HCT116 (cell line): Measurements from ENCODE around the gene ARID5B. TPM values are rescaled to one million over a fixed set of nuclear protein-coding genes. Genes with fewer than 3 reads are reported as not detected.
"Not testable (repeated sequence)": the region's sequence is repeated elsewhere in the genome, so short reads cannot be mapped to it uniquely, and the experiment has no call there.

Source experiments
- ATAC-seq: fragments of 200-7000 bp; cut with Tn5 transposase; 2 replicates; pipeline ENCODE4 v1.9.1; 2020; ENCODE audit warnings: mild to moderate bottlenecking, moderate library complexity
- BruUV-seq: library from RNA; stranded (reverse); fragments of 400-500 nt; replicated peaks from 2 replicates; lab custom pipeline; 2021; lab: Mats Ljungman, UMichigan
- CTCF ChIA-PET: fragments of 300-600 bp; sonication (Branson Sonifier 250); formaldehyde crosslinking; loops from one replicate; lab custom pipeline; 2021; ENCODE audit warnings: antibody characterized with exemption; lab: Charles Lee
- POLR2A ChIA-PET: fragments of 300-600, 350-600 bp; sonication (Branson Sonifier 250); formaldehyde crosslinking; loops from one replicate; lab custom pipeline; 2021; ENCODE audit warnings: antibody characterized with exemption; lab: Charles Lee
- RAD21 ChIA-PET, 2 experiments: fragments of 300-600 bp; sonication (Branson Sonifier 250); formaldehyde crosslinking; loops; one replicate each; lab custom pipeline; 2023; ENCODE audit warnings: low total read pairs in 2 of 2; ENCODE audit not compliant: uncharacterized antibody in 2 of 2, unreplicated experiment in 2 of 2, low non-redundant PET in 1 of 2; lab: Charles Lee
- DNase-seq: peaks from one replicate; pipeline ENCODE4 v3.0.0-alpha.2; 2010; ENCODE audit warnings: low read depth, low spot score
- H2AFZ ChIP-seq: fragments of 200-600 bp; shearing (Covaris generic), sonication (generic); 2 replicates; pipeline ENCODE4 v1.6.1; 2017; ENCODE audit warnings: low read depth, mixed run types, mixed read lengths, antibody characterized with exemption, low read length; ENCODE audit not compliant: poor library complexity, severe bottlenecking
- H3K27ac ChIP-seq: 2 replicates; pipeline ENCODE4 v1.5.1; 2012; ENCODE audit warnings: low read depth, low read length
- H3K27me3 ChIP-seq: fragments of 200-600 bp; sonication (generic); 2 replicates; pipeline ENCODE4 v1.6.1; 2016; ENCODE audit warnings: mixed run types, low read length, mixed read lengths; ENCODE audit not compliant: insufficient read depth
- H3K36me3 ChIP-seq, 2 experiments: fragments of 200-500 bp in 1 of 2; fragments of 200-600 bp in 1 of 2; sonication (Bioruptor generic) in 1 of 2; sonication (generic) in 1 of 2; 2 replicates each; pipeline versions ENCODE4 v1.5.1 to v1.6.1; 2014 to 2016; ENCODE audit warnings: low read length in 2 of 2, inconsistent platforms in 1 of 2, mixed read lengths in 1 of 2, mixed run types in 1 of 2; ENCODE audit not compliant: insufficient read depth in 2 of 2, control insufficient read depth in 1 of 2
- H3K4me1 ChIP-seq, 2 experiments: fragments of 200-600 bp in 1 of 2; sonication (generic) in 1 of 2; 2 replicates each; pipeline versions ENCODE4 v1.5.1 to v1.6.1; 2012 to 2017; ENCODE audit warnings: low read length in 2 of 2, inconsistent platforms in 1 of 2, mild to moderate bottlenecking in 1 of 2, mixed read lengths in 1 of 2, mixed run types in 1 of 2, moderate library complexity in 1 of 2; ENCODE audit not compliant: insufficient read depth in 2 of 2, control insufficient read depth in 1 of 2
- H3K4me2 ChIP-seq: fragments of 200-600 bp; sonication (generic); 2 replicates; pipeline ENCODE4 v1.6.1; 2017; ENCODE audit warnings: mixed run types, low read length, mixed read lengths
- H3K4me3 ChIP-seq, 2 experiments: fragments of 200-600 bp in 1 of 2; sonication (generic) in 1 of 2; replicated peaks in 1 of 2; 2 replicates each; pipeline ENCODE4 v1.5.1; 2011 to 2016; ENCODE audit warnings: low read length in 2 of 2, control low read depth in 1 of 2, low read depth in 1 of 2, mild to moderate bottlenecking in 1 of 2, mixed read lengths in 1 of 2, mixed run types in 1 of 2
- H3K79me2 ChIP-seq: fragments of 200-600 bp; sonication (generic); 2 replicates; pipeline ENCODE4 v1.6.1; 2017; ENCODE audit warnings: mild to moderate bottlenecking, mixed run types, low read length, moderate library complexity, mixed read lengths; ENCODE audit not compliant: insufficient read depth
- H3K9ac ChIP-seq: fragments of 200-600 bp; sonication (generic); 2 replicates; pipeline ENCODE4 v1.6.1; 2016; ENCODE audit warnings: low read length, mixed read lengths
- H3K9me2 ChIP-seq: fragments of 200-600 bp; sonication (generic), shearing (Covaris generic); 2 replicates; pipeline ENCODE4 v1.6.1; 2017; ENCODE audit warnings: mixed run types, mild to moderate bottlenecking, moderate library complexity; ENCODE audit not compliant: insufficient read depth
- H3K9me3 ChIP-seq, 2 experiments: fragments of 200-500 bp in 1 of 2; fragments of 200-600 bp in 1 of 2; sonication (Bioruptor generic) in 1 of 2; sonication (generic) in 1 of 2; 2 replicates each; pipeline ENCODE4 v1.6.1; 2014 to 2017; ENCODE audit warnings: low read length in 2 of 2, mixed read lengths in 2 of 2, inconsistent platforms in 1 of 2, low read depth in 1 of 2, mild to moderate bottlenecking in 1 of 2, mixed run types in 1 of 2, moderate library complexity in 1 of 2; ENCODE audit not compliant: control insufficient read depth in 1 of 2, insufficient read depth in 1 of 2
- H4K20me1 ChIP-seq: fragments of 200-600 bp; sonication (generic), shearing (Covaris generic); 2 replicates; pipeline ENCODE4 v1.6.1; 2017; ENCODE audit warnings: mixed run types, mild to moderate bottlenecking, moderate library complexity; ENCODE audit not compliant: insufficient read depth
- JUND ChIP-seq: IDR thresholded peaks from 2 replicates; pipeline ENCODE4 v1.6.1; 2012
- POLR2A ChIP-seq: IDR thresholded peaks from 2 replicates; pipeline ENCODE4 v1.7.0; 2011; ENCODE audit warnings: borderline replicate concordance; ENCODE audit not compliant: insufficient read depth, insufficient read length; ENCODE audit errors: extremely low read depth
- TCF7L2 ChIP-seq: IDR thresholded peaks from 2 replicates; pipeline ENCODE4 v1.7.0; 2011; ENCODE audit warnings: borderline replicate concordance, inconsistent platforms; ENCODE audit not compliant: insufficient read depth, insufficient read length; ENCODE audit errors: extremely low read depth
- YY1 ChIP-seq: IDR thresholded peaks from 2 replicates; pipeline ENCODE4 v1.6.1; 2011; ENCODE audit warnings: low read length, low read depth, moderate library complexity, mild to moderate bottlenecking; ENCODE audit not compliant: insufficient replicate concordance; ENCODE audit errors: extremely low read depth
- intact Hi-C: fragments of 100-400 bp; cut with micrococcal nuclease; formaldehyde crosslinking; loops from 2 replicates; pipeline ENCODE4 v1.10.0; 2022
- total RNA-seq: library from RNA; stranded (reverse); gene quantifications from one replicate; pipeline ENCODE4 v1.2.1, GENCODE V29; 2021; ENCODE audit not compliant: unreplicated experiment

Gene ARID5B
- total RNA-seq, 1 experiment from 2014 or later = 4.7 TPM

GRCh38 chr10:61866700-61867368 is 34.7 kb upstream of the ARID5B start:
- Histone ChIP-seq H3K27me3 (no peaks in the 10 kb centered on the region), H2AFZ (no peak overlapping the region), H3K4me1 (no peaks in the 10 kb centered on the region), H3K4me3 (no peak overlapping the region), H3K79me2 (no peaks in the 10 kb centered on the region), H3K4me2 (no peak overlapping the region), H3K9me3 (no peaks in the 10 kb centered on the region), H3K9ac (no peak overlapping the region), H3K36me3 (no peaks in the 10 kb centered on the region), H4K20me1 (no peaks in the 10 kb centered on the region), H3K27ac (no peak overlapping the region), H3K9me2 (no peaks in the 10 kb centered on the region)
- RAD21 ChIA-PET = no interaction called here
- TF ChIP-seq YY1 (no peak), TCF7L2 (no peak), POLR2A (no peak), JUND (no peak)
- DNase-seq = no peak
- POLR2A ChIA-PET = interaction anchor here (0.6 kb wide), 1 partner anchor 37 kb away, joined by 5 read pairs; no protein-coding TSS in a partner anchor
- no peak for ATAC-seq
- intact Hi-C loops = no loop called here
- CTCF ChIA-PET = no interaction called here
- BruUV-seq = no TSS peak

GRCh38 chr10:61867374-61867773 is 34.1 kb upstream of the ARID5B start:
- BruUV-seq, H3K9me3 ChIP-seq, ATAC-seq, DNase-seq, RAD21 ChIA-PET, H3K9me2 ChIP-seq, CTCF ChIA-PET, H3K27me3 ChIP-seq, H3K4me2 ChIP-seq, H3K36me3 ChIP-seq, H3K4me1 ChIP-seq, H3K4me3 ChIP-seq, H3K27ac ChIP-seq, intact Hi-C loops, H4K20me1 ChIP-seq, H2AFZ ChIP-seq, H3K9ac ChIP-seq, H3K79me2 ChIP-seq, POLR2A ChIA-PET: not testable (repeated sequence)

GRCh38 chr10:61867817-61868216 is 33.7 kb upstream of the ARID5B start:
- H3K27ac ChIP-seq, intact Hi-C loops, H3K4me3 ChIP-seq, DNase-seq, H3K9me2 ChIP-seq, H3K4me2 ChIP-seq, H4K20me1 ChIP-seq, ATAC-seq, H3K4me1 ChIP-seq, POLR2A ChIA-PET, H3K9ac ChIP-seq, H3K27me3 ChIP-seq, H3K9me3 ChIP-seq, BruUV-seq, H3K79me2 ChIP-seq, RAD21 ChIA-PET, H2AFZ ChIP-seq, H3K36me3 ChIP-seq, CTCF ChIA-PET: not testable (repeated sequence)
